Chondrocyte (in vitro differentiated cells): ENCODE data around the gene ELOVL1. TPM values are rescaled to one million over a fixed set of nuclear protein-coding genes. Genes with fewer than 3 reads are reported as not detected.

ENCODE experiments used
- DNase-seq: peaks from one replicate; pipeline ENCODE4 v3.0.0; 2021; ENCODE audit warnings: mixed read lengths, low spot score
- H3K27ac Mint-ChIP-seq: one replicate; pipeline ENCODE4 v1.8.0; 2021; ENCODE audit warnings: mild to moderate bottlenecking, moderate library complexity, mixed read lengths; ENCODE audit not compliant: unreplicated experiment
- H3K27me3 Mint-ChIP-seq: 2 replicates; pipeline ENCODE4 v1.8.0; 2021; ENCODE audit warnings: low read depth, mixed read lengths
- H3K36me3 Mint-ChIP-seq: 2 replicates; pipeline ENCODE4 v1.8.0; 2021; ENCODE audit warnings: low read depth, mixed read lengths
- H3K4me1 Mint-ChIP-seq: 2 replicates; pipeline ENCODE4 v1.8.0; 2021; ENCODE audit warnings: low read depth, mild to moderate bottlenecking, mixed read lengths
- H3K4me3 Mint-ChIP-seq: one replicate; pipeline ENCODE4 v1.8.0; 2021; ENCODE audit warnings: mild to moderate bottlenecking, moderate library complexity, mixed read lengths; ENCODE audit not compliant: unreplicated experiment
- H3K9me3 Mint-ChIP-seq: 2 replicates; pipeline ENCODE4 v1.8.0; 2021; ENCODE audit warnings: low read depth, mixed read lengths
- CTCF ChIP-seq: fragments of 200-600 bp; sonication (generic); IDR thresholded peaks from 2 replicates; pipeline ENCODE4 v1.5.0; 2021; ENCODE audit warnings: antibody characterized with exemption, mild to moderate bottlenecking, moderate library complexity
- total RNA-seq: library from RNA; stranded (reverse); gene quantifications from 3 replicates; pipeline ENCODE4 v1.2.1, GENCODE V29; 2021

ELOVL1 gene
- total RNA-seq, 1 donor from 2014 or later, result 103 TPM

GRCh38 chr1:43334453-43335205 lies 33.2 kb downstream of the ELOVL1 start:
- no peak overlapping the region for H3K4me3 Mint-ChIP-seq
- DNase-seq, result peak; percentile 5
- peaks cover 12% of the 10 kb centered on the region for H3K4me1 Mint-ChIP-seq
- TF ChIP-seq CTCF, result no peak
- no peaks in the 10 kb centered on the region for H3K36me3 Mint-ChIP-seq
- no peaks in the 10 kb centered on the region for H3K27me3 Mint-ChIP-seq
- H3K27ac Mint-ChIP-seq, result no peak overlapping the region
- H3K9me3 Mint-ChIP-seq, result no peaks in the 10 kb centered on the region

- Mint-ChIP-seq H3K27ac (no peak overlapping the region), H3K9me3 (peaks cover 12% of the 10 kb centered on the region), H3K4me1 (peaks cover 12% of the 10 kb centered on the region), H3K4me3 (no peak overlapping the region), H3K27me3 (no peaks in the 10 kb centered on the region), H3K36me3 (no peaks in the 10 kb centered on the region)
- no peak for TF ChIP-seq CTCF
- DNase-seq, result no peak
Measured at GRCh38 chr1:43331688-43332087, 36.1 kb downstream of the ELOVL1 start.

GRCh38 chr1:43329995-43330751 lies 37.6 kb downstream of the ELOVL1 start:
- Mint-ChIP-seq H3K9me3 (peaks cover 19% of the 10 kb centered on the region), H3K27me3 (no peaks in the 10 kb centered on the region), H3K4me1 (peaks cover 12% of the 10 kb centered on the region), H3K4me3 (no peak overlapping the region), H3K27ac (peak overlapping the region; percentile 43), H3K36me3 (peaks cover 2% of the 10 kb centered on the region)
- peak; percentile 58 for DNase-seq
- TF ChIP-seq CTCF, result no peak

GRCh38 chr1:43327549-43328292 lies 40.1 kb downstream of the ELOVL1 start:
- no peak overlapping the region for H3K4me3 Mint-ChIP-seq
- peaks cover 29% of the 10 kb centered on the region for H3K9me3 Mint-ChIP-seq
- H3K4me1 Mint-ChIP-seq, result peaks cover 12% of the 10 kb centered on the region

More at GRCh38 chr1:43327549-43328292, 40.1 kb downstream of the ELOVL1 start:
- no peak for TF ChIP-seq CTCF
- Mint-ChIP-seq H3K36me3 (peaks cover 4% of the 10 kb centered on the region), H3K27me3 (no peaks in the 10 kb centered on the region), H3K27ac (no peak overlapping the region)
- DNase-seq, result no peak
